GM12873 (cell line): Measurements from ENCODE around the gene IMPDH2.

ENCODE experiments used
- TF ChIP-seq, protein P1 (sequence below): IDR thresholded peaks from 2 replicates; pipeline ENCODE4 v1.5.1; 2012; ENCODE audit warnings: low read depth, mild to moderate bottlenecking, moderate library complexity, low read length, control low read depth; ENCODE audit not compliant: insufficient read depth; ENCODE audit errors: missing control alignments

Gene IMPDH2

GRCh38 chr3:49026536-49026935 lies 2.7 kb downstream of the IMPDH2 start:
- TF ChIP-seq, protein P1, sequence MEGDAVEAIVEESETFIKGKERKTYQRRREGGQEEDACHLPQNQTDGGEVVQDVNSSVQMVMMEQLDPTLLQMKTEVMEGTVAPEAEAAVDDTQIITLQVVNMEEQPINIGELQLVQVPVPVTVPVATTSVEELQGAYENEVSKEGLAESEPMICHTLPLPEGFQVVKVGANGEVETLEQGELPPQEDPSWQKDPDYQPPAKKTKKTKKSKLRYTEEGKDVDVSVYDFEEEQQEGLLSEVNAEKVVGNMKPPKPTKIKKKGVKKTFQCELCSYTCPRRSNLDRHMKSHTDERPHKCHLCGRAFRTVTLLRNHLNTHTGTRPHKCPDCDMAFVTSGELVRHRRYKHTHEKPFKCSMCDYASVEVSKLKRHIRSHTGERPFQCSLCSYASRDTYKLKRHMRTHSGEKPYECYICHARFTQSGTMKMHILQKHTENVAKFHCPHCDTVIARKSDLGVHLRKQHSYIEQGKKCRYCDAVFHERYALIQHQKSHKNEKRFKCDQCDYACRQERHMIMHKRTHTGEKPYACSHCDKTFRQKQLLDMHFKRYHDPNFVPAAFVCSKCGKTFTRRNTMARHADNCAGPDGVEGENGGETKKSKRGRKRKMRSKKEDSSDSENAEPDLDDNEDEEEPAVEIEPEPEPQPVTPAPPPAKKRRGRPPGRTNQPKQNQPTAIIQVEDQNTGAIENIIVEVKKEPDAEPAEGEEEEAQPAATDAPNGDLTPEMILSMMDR, result no peak

- TF ChIP-seq, protein P1, result no peak
These were observed 3.2 kb downstream of the IMPDH2 start for GRCh38 chr3:49025793-49026520.

GRCh38 chr3:49025005-49025792 lies 4.0 kb downstream of the IMPDH2 start:
- TF ChIP-seq, protein P1, result no peak

DNA sequence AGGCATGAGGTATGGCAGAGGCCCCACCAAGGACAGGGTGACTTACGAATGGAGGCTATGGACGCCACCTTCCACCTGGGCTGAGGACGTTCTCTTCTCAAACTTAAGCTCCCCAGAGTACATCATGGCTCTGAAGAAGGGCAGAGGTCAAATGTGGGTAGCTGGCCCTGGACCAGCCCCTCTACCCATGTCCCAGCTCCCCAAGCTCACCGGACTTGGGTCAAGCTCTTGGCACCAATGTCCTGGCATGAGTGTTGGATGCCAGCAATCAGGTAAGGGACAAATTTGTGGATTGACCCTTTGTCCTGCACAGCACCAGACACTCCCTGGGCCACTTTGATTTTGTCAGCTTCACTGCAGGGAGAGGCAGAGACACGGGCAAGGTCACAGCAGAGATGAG lies 4.7 kb downstream of the IMPDH2 start:
- TF ChIP-seq, protein P1, result no peak

DNA sequence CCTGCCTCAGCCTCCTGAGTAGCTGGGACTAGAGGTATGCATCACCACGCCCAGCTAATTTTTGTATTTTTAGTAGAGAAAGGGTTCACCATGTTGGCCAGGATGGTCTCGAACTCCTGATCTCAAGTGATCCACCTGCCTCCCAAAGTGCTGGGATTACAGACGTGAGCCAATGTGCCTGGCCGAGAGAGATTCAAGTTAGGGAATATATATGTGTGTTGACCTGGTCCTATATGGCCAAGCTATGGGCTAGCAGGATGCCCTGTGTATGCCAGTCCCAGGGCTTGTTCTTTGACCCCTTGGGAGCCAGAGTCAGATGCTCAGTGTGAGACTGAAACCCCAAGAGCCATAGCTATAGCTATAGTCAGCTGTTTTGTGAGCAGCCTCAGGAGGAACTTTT lies 5.4 kb downstream of the IMPDH2 start:
- TF ChIP-seq, protein P1, result no peak

DNA sequence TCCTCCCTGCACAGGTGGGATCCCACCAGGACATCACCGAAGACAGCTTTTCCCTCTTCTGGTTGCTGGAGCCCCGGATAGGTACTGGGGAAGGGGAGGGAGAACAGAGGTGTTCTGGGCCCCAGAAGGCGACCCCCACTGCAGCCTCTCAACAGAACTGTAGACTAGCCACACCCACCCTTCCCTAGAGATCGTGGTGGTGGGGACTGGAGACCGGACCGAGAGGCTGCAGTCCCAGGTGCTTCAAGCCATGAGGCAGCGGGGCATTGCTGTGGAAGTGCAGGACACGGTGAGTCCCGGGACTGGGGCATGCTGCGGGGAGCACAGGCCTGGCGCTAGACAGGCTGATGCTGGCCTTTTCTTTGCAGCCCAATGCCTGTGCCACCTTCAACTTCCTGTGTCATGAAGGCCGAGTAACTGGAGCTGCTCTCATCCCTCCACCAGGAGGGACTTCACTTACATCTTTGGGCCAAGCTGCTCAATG lies 6.5 kb downstream of the IMPDH2 start:
- TF ChIP-seq, protein P1, result no peak
